ENCODE results near the gene CHIA.

CHIA gene

DNA sequence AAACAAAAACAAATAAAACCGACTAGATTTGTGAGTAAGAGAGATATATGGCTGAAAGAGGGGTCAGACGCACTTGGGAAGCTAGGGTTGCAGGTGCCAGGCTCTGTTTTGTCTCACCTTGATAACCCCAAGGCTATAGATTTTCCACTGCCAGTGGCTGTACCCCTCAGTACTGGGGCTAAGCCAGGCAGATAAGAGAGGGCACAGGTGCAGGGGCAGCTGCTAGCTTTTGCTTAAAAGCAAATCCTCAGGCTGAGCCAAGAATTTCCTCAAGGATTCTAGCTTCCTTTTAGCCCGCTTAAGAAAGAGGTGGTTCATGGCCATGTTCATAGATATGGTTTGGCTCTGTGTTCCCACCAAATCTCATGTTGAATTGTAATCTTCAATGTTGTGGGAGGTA is 79.0 kb downstream of the CHIA start:
- DNase-seq = no peak
